HEK293 (cell line): ENCODE measurements around the gene LAMA2.

Source experiments
- FEZF1 ChIP-seq: fragments of 450-650 bp; formaldehyde crosslinking; IDR thresholded peaks from 2 replicates; pipeline ENCODE4 v1.5.1; 2016; ENCODE audit warnings: missing biosample characterization, missing genetic modification characterization
- SETDB1 ChIP-seq: IDR thresholded peaks from one replicate; pipeline ENCODE4 v1.6.1; 2017; ENCODE audit warnings: mild to moderate bottlenecking, low read length, moderate library complexity, mixed read lengths; ENCODE audit not compliant: insufficient read length
- ZBTB20 ChIP-seq: fragments of 450-650 bp; formaldehyde crosslinking; IDR thresholded peaks from 2 replicates; pipeline ENCODE4 v1.5.1; 2016; ENCODE audit warnings: missing biosample characterization, missing genetic modification characterization
- ZNF843 ChIP-seq: fragments of 450-650 bp; formaldehyde crosslinking; IDR thresholded peaks from 2 replicates; pipeline ENCODE4 v1.5.1; 2016; ENCODE audit warnings: missing biosample characterization, missing genetic modification characterization
- TF ChIP-seq, protein P1 (sequence below): fragments of 450-650 bp; formaldehyde crosslinking; IDR thresholded peaks from 2 replicates; pipeline ENCODE4 v1.5.1; 2016; ENCODE audit warnings: missing biosample characterization, missing genetic modification characterization

DNA sequence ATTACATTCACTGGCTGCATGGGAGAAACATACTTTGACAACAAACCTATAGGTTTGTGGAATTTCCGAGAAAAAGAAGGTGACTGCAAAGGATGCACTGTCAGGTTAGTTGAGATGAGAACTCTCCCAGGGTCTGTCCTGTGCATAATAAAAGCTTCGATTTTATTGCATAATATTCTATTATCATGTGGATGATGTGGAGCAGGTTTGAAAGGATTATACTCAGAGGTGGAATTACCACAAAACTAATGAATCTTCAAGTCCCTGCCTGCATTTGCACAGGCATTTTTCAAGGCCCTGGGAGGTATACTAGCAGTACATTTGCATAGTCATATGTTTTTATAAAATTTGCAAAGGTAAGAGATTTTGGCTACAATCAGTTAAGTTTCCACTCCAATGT, 577.3 kb downstream of the LAMA2 start:
- TF ChIP-seq, protein P1, sequence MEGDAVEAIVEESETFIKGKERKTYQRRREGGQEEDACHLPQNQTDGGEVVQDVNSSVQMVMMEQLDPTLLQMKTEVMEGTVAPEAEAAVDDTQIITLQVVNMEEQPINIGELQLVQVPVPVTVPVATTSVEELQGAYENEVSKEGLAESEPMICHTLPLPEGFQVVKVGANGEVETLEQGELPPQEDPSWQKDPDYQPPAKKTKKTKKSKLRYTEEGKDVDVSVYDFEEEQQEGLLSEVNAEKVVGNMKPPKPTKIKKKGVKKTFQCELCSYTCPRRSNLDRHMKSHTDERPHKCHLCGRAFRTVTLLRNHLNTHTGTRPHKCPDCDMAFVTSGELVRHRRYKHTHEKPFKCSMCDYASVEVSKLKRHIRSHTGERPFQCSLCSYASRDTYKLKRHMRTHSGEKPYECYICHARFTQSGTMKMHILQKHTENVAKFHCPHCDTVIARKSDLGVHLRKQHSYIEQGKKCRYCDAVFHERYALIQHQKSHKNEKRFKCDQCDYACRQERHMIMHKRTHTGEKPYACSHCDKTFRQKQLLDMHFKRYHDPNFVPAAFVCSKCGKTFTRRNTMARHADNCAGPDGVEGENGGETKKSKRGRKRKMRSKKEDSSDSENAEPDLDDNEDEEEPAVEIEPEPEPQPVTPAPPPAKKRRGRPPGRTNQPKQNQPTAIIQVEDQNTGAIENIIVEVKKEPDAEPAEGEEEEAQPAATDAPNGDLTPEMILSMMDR (tag by site-specific recombination), result no peak
- no peak for TF ChIP-seq SETDB1
- no peak for TF ChIP-seq ZBTB20 (tag by site-specific recombination)
- TF ChIP-seq FEZF1, result no peak
- TF ChIP-seq ZNF843 (tag by site-specific recombination), result no peak
